T-helper 2 cell treated with Interferon-gamma antibody and Interleukin-4, amounts not matched to agents 5 μg/mL and 100 μg/mL, for 36 hours (primary cell): Measurements from ENCODE around the gene KIAA1958.

Experiments
- DNase-seq: peaks from one replicate; pipeline ENCODE4 v3.0.0; 2021; ENCODE audit warnings: low spot score
- H3K27ac Mint-ChIP-seq: one replicate; pipeline ENCODE4 v1.8.0; 2021; ENCODE audit warnings: mild to moderate bottlenecking, mixed read lengths
- H3K27me3 Mint-ChIP-seq: one replicate; pipeline ENCODE4 v1.8.0; 2021; ENCODE audit warnings: low read depth, mixed read lengths
- H3K36me3 Mint-ChIP-seq: one replicate; pipeline ENCODE4 v1.8.0; 2021; ENCODE audit warnings: low read depth, mixed read lengths
- H3K4me1 Mint-ChIP-seq: one replicate; pipeline ENCODE4 v1.8.0; 2021; ENCODE audit warnings: low read depth, mixed read lengths
- H3K4me3 Mint-ChIP-seq: one replicate; pipeline ENCODE4 v1.8.0; 2022; ENCODE audit warnings: mild to moderate bottlenecking, moderate library complexity, mixed read lengths
- H3K9me3 Mint-ChIP-seq: one replicate; pipeline ENCODE4 v1.8.0; 2021; ENCODE audit warnings: mixed read lengths

The KIAA1958 gene

DNA sequence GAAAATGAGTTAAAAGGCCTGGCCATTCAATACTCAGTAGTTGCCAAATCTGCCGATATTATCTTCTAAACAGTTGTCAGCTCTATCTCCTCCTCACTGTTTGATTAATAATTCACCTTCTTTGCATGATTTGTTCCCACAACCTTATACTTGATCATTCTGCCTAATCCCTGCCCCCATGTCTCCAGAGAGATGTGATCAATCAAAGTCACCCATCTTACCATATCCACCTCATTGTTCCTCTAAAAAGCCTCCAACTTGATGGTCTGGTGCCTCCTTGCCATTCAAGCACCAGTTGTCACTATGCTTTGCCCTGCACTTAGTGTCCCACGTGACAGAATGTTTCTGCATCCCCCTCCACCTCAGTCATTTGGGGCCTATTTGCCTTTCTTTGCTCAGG is 41.3 kb downstream of the KIAA1958 start:
- H3K4me1 Mint-ChIP-seq, result no peaks in the 10 kb centered on the region
- H3K4me3 Mint-ChIP-seq, result no peak overlapping the region
- no peak overlapping the region for H3K27ac Mint-ChIP-seq
- no peaks in the 10 kb centered on the region for H3K9me3 Mint-ChIP-seq
- no peak for DNase-seq
- no peaks in the 10 kb centered on the region for H3K27me3 Mint-ChIP-seq
- H3K36me3 Mint-ChIP-seq, result no peaks in the 10 kb centered on the region

DNA sequence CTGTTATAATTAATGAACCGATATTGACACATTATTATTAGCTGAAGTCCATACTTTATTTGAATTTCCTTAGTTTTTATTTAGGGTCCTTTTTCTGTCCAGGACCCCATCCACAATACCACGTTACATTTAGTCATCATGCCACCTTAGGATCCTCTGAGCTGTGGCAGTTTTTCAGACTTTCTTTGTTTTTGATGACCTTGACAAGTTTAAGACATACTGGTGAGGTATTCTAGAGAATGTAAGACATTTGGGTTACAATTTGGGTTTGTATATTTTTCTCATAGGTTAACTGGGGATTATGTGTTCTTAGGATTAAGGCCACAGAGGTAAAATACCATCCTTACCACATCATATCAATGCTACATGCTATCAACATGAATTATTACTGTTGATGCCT is 42.7 kb downstream of the KIAA1958 start:
- no peak for DNase-seq
- H3K4me1 Mint-ChIP-seq, result no peaks in the 10 kb centered on the region
- no peaks in the 10 kb centered on the region for H3K9me3 Mint-ChIP-seq
- no peak overlapping the region for H3K27ac Mint-ChIP-seq
- H3K4me3 Mint-ChIP-seq, result no peak overlapping the region
- no peaks in the 10 kb centered on the region for H3K36me3 Mint-ChIP-seq
- H3K27me3 Mint-ChIP-seq, result no peaks in the 10 kb centered on the region

DNA sequence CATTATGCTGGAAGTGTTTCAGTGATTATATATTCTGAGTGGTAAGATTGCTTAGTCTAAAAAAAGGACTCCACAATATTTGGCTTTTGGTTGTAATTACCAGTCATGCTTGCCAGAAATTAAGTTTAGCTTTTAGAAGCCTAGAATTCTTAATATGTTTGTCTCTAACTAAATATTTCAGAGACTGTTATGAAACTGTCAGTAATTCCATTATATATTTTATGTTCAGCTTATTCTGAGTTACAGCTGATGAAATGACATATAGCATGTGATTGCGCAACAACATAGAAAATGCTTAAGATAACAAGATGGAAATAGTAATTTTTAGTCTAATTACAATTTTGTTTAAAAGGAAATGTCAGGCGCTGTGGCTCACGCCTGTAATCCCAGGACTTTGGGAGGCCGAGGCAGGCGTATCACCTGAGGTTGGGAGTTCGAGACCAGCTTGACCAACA is 44.2 kb downstream of the KIAA1958 start:
- Mint-ChIP-seq H3K36me3 (no peaks in the 10 kb centered on the region), H3K4me1 (peaks cover 3% of the 10 kb centered on the region), H3K9me3 (no peaks in the 10 kb centered on the region), H3K4me3 (no peak overlapping the region), H3K27ac (no peak overlapping the region), H3K27me3 (no peaks in the 10 kb centered on the region)
- DNase-seq, result no peak

DNA sequence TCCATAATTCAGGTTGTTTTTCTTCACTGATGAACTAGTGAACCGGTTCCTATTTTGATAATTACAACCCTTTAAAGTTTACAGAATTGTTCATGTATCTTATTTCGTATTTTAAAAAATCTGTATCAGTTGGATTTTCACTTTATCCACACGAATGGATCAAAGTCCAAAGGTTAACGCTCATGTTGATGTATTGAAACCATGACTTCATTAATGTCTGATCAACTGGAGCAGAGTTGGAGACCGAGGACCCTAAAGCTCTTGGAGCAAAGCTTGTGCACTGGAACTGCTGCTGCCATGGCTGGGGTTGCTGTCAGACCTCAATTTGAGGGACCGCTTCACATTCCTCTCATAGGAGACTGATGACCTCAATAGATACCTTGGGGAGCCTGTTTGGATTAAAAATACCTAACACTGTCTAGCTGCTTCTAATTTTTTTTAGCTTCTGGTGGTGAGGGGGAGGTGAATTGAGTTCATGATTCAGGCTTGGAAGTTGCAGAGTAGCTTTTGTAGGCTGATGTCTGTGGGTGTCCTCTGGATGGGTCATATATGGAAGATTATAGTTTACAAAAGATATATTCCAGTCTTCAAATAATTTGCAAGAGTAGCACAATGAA is 45.1 kb downstream of the KIAA1958 start:
- Mint-ChIP-seq H3K27me3 (no peaks in the 10 kb centered on the region), H3K4me3 (no peak overlapping the region), H3K4me1 (peaks cover 4% of the 10 kb centered on the region), H3K36me3 (no peaks in the 10 kb centered on the region), H3K9me3 (no peaks in the 10 kb centered on the region), H3K27ac (no peak overlapping the region)
- no peak for DNase-seq

DNA sequence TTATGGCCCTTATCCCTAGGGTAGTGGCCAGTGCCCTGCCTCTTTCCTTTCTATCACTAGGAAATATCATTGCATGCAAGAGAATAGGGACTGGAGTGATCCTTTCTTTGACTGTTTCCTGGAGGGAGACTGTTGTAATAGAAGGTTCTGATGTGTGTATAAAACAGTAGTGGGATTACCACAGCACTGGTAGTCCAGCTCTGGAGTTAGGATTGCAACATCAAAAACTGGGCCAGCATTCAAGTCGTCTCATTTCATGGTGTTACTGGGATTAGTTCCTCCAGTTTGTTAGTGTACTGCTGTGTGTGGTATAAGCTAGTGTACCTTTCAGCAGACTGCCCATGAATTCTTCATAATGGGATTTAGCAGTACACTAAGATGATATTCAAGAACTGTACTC is 45.8 kb downstream of the KIAA1958 start:
- DNase-seq, result no peak
- H3K9me3 Mint-ChIP-seq, result no peaks in the 10 kb centered on the region
- H3K27me3 Mint-ChIP-seq, result no peaks in the 10 kb centered on the region
- peaks cover 4% of the 10 kb centered on the region for H3K4me1 Mint-ChIP-seq
- no peak overlapping the region for H3K27ac Mint-ChIP-seq
- no peaks in the 10 kb centered on the region for H3K36me3 Mint-ChIP-seq
- H3K4me3 Mint-ChIP-seq, result no peak overlapping the region

DNA sequence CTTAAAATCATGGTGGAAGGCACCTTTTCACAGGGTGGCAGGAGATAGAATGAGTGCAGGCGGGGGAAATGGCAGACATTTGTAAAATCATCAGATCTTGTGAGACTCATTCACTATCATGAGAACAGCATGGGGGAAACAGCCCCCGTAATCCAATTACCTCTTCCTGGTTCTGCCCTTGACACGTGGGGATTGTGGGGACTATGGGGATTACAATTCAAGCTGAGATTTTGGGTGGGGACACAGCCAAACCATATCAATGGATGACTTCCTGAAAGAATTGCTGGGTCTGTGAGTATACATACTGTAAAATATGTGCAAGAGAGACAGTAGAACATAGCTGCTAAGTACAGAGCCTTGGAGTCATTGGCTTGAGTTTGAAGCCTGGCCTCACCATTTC is 47.0 kb downstream of the KIAA1958 start:
- Mint-ChIP-seq H3K36me3 (no peaks in the 10 kb centered on the region), H3K27me3 (no peaks in the 10 kb centered on the region), H3K27ac (no peak overlapping the region), H3K4me3 (no peak overlapping the region), H3K4me1 (peaks cover 4% of the 10 kb centered on the region), H3K9me3 (no peaks in the 10 kb centered on the region)
- DNase-seq, result no peak

DNA sequence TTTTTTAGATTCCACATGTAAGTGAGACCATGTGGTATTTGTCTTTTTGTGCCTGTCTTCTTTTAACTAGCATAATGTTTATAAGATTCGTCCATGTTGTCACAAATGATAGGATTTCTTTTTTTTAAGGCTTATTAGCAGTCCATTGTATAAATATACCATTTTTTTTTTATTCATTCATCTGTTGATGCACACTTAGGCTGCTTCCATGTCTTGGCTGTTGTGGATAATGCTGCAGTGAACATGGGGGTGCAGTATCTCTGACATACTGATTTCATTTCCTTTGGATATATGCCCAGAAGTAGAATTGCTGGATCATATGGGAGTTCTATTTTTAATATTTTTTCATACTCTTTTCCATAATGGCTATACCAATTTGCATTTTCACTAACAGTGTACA is 48.7 kb downstream of the KIAA1958 start:
- Mint-ChIP-seq H3K9me3 (no peaks in the 10 kb centered on the region), H3K27me3 (no peaks in the 10 kb centered on the region), H3K36me3 (no peaks in the 10 kb centered on the region), H3K27ac (no peak overlapping the region), H3K4me1 (peaks cover 4% of the 10 kb centered on the region), H3K4me3 (no peak overlapping the region)
- DNase-seq, result no peak

DNA sequence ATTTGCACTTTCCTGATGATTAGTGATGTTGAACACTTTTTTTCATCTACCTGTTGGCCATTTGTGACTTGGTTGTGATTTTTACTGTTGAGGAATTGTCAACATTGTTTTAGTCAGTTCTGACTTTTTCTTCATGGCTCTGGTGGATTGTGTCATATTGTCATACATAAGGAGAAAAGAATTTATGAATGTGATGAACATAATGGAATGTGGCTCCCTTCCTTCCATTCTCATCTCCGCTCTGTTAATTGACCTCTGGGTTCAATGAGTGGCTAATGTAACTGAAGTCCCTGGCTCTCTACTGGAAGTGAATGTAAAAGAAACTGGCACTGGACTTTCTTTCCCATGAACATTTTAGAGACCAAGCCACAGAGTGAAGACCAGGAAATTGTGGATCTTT is 49.2 kb downstream of the KIAA1958 start:
- no peak overlapping the region for H3K4me3 Mint-ChIP-seq
- DNase-seq, result no peak

DNA sequence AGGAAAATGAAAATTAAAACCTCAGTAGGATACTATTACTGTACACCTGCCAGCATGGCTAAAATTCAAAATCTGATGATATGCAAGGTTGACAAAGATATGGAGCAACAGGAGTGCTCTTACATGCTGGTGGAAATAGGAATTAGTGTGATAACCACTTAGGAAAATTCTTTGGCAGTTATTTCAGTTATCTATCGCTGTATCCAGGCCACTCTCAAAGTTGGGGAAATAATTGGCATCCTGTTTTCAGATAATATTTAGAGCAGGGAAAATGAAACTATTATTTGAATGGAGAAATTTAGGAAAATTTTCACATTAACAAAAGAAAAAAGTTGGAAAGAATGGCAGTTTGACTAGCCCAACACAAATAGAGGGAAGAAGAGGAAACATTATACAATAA is 50.9 kb downstream of the KIAA1958 start:
- Mint-ChIP-seq H3K27ac (no peak overlapping the region), H3K36me3 (no peaks in the 10 kb centered on the region), H3K9me3 (no peaks in the 10 kb centered on the region), H3K27me3 (no peaks in the 10 kb centered on the region), H3K4me3 (no peak overlapping the region), H3K4me1 (peaks cover 5% of the 10 kb centered on the region)
- DNase-seq, result no peak

More for the DNA sequence above, 49.2 kb downstream of the KIAA1958 start:
- Mint-ChIP-seq H3K27me3 (no peaks in the 10 kb centered on the region), H3K9me3 (no peaks in the 10 kb centered on the region), H3K36me3 (no peaks in the 10 kb centered on the region), H3K4me1 (peaks cover 4% of the 10 kb centered on the region), H3K27ac (no peak overlapping the region)

DNA sequence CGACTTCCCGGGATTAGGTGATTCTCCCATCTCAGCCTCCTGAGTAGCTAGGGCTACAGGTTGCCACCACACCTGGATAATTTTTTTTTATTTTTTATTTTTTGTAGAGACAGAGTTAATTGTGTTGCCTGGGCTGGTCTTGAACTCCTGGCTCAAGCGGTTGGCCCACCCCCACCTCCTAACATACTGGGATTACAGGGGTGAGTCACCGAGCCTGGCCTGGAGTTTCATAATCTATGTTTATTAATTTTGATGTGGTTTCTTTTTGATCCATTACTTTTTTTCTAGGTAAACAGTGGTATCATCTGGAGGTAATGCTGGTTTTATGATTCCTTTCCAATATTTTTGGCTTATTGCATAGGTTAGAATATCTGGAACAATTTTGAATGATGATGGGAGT is 54.2 kb downstream of the KIAA1958 start:
- H3K4me3 Mint-ChIP-seq, result no peak overlapping the region
- H3K27ac Mint-ChIP-seq, result no peak overlapping the region
- no peaks in the 10 kb centered on the region for H3K27me3 Mint-ChIP-seq
- DNase-seq, result no peak
- H3K9me3 Mint-ChIP-seq, result no peaks in the 10 kb centered on the region
- H3K36me3 Mint-ChIP-seq, result no peaks in the 10 kb centered on the region
- peaks cover 7% of the 10 kb centered on the region for H3K4me1 Mint-ChIP-seq

DNA sequence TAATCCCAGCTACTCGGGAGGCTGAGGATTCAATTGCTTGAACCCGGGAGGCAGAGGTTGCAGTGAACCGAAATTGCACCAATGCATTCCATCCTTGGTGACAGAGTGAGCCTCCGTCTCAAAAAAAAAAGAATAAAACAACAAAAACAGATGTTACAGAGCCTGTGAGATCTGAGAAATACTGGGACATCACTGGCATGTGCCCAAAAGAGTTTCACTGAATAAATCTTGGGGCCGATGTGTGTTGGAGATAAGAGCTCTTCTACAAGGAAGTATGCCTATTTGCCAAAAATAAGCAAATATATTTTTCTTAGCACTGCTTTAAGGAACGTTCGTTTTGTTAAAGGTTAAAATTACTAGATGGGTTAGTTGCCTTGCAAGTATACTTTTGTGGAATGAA is 55.1 kb downstream of the KIAA1958 start:
- Mint-ChIP-seq H3K27ac (no peak overlapping the region), H3K27me3 (no peaks in the 10 kb centered on the region), H3K36me3 (no peaks in the 10 kb centered on the region), H3K4me3 (no peak overlapping the region), H3K4me1 (peaks cover 13% of the 10 kb centered on the region), H3K9me3 (no peaks in the 10 kb centered on the region)
- DNase-seq, result no peak

DNA sequence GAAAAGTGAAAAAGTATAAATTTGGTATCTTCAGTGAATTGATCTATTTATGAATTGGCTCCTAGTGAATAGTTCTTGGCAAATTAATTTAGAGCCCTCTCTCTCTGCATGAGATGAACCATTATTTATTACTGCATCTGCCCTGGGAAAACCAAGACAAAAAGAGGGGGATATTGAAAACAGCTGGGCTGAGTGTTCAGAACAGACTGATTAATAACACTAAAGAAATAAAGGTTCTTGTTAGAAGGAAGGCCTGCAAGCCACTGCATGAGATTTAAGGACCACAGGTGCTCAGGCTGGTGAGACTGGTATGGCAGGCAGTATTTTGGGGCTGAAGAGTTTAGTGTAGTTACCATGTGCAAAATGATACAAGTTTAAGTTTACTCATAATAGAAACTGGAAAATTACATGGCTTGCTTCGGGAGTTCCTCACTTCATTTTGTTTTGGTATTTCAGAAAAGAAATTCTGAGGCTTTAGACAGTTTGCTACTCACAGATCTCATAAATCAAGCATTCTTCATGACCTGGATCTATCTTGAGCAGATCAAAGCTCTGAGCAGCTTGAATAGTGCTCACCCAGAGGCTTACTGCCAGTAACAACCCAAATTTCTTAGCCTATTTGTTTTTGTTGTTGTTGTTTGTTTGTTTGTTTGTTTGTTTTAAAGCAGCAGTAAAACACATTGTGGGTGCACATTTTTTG is 56.1 kb downstream of the KIAA1958 start:
- Mint-ChIP-seq H3K27ac (no peak overlapping the region), H3K36me3 (no peaks in the 10 kb centered on the region), H3K27me3 (no peaks in the 10 kb centered on the region), H3K9me3 (no peaks in the 10 kb centered on the region), H3K4me1 (peaks cover 14% of the 10 kb centered on the region), H3K4me3 (no peak overlapping the region)
- DNase-seq, result no peak

DNA sequence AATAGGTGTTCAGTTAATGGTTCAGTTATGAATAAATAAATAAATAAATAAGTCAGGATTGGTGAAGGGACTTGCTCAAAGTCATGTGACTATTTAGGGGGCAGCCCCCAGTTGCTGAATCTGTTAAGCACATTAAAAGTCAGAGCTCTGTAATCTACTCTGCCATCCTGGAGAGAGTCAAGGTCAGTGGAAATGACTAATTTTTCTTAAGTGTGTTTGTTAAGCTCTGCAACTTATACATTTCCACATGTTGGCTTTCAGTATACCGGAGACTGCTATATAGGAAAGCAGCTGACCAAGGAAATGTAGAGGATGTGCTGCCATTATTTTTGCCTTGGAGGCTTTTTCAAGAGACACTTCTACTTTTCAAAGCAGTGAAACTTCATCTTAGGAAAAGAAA is 57.9 kb downstream of the KIAA1958 start:
- H3K9me3 Mint-ChIP-seq, result no peaks in the 10 kb centered on the region
- H3K27ac Mint-ChIP-seq, result no peak overlapping the region
- H3K4me3 Mint-ChIP-seq, result no peak overlapping the region
- H3K36me3 Mint-ChIP-seq, result no peaks in the 10 kb centered on the region
- no peak for DNase-seq
- no peaks in the 10 kb centered on the region for H3K27me3 Mint-ChIP-seq
- H3K4me1 Mint-ChIP-seq, result peaks cover 14% of the 10 kb centered on the region

DNA sequence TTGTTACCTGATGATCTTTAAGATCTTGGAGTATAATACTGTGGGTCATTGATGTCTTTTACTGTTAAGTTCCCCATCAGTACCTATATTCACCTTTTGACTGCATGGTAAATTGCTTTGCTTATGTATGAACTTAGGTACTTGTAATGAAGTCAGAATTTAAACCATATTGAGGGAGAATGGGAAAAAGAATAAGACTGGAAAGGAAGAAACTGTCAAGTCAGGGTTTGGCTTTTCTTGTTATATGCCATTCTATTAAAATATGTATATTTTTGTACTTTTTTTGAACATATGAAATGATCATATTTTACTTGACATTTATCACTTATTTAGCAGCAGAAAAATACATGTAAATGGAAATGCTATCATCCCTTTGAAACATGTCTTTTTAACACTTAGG is 58.6 kb downstream of the KIAA1958 start:
- Mint-ChIP-seq H3K4me3 (no peak overlapping the region), H3K4me1 (peaks cover 14% of the 10 kb centered on the region), H3K27ac (no peak overlapping the region), H3K9me3 (no peaks in the 10 kb centered on the region), H3K36me3 (no peaks in the 10 kb centered on the region), H3K27me3 (no peaks in the 10 kb centered on the region)
- no peak for DNase-seq
